Astrocyte of the cerebellum (primary cell): Measurements from ENCODE around the gene CRIP3.

ENCODE experiments used
- DNase-seq: peaks from one replicate; pipeline ENCODE4 v3.0.0-alpha.2; 2011; ENCODE audit warnings: low read depth
- H3K4me3 ChIP-seq: 2 replicates; pipeline ENCODE4 v1.5.1; 2011; ENCODE audit warnings: mild to moderate bottlenecking, low read depth, low read length, moderate library complexity
- CTCF ChIP-seq: IDR thresholded peaks from 2 replicates; pipeline ENCODE4 v1.5.1; 2012; ENCODE audit warnings: low read length, low read depth, moderate library complexity, mild to moderate bottlenecking; ENCODE audit errors: missing control alignments
- in situ Hi-C: cut with HindIII; loops from 2 replicates; pipeline ENCODE4 v1.10.0; 2017; ENCODE audit warnings: low sequenced_read_pairs

The CRIP3 gene

GRCh38 chr6:43290905-43291355, 17.7 kb downstream of the CRIP3 start:
- TF ChIP-seq CTCF, result no peak
- in situ Hi-C loops, result no loop called here
- H3K4me3 ChIP-seq, result no peak overlapping the region
- no peak for DNase-seq

GRCh38 chr6:43290339-43290904, 18.2 kb downstream of the CRIP3 start:
- H3K4me3 ChIP-seq, result no peak overlapping the region
- DNase-seq, result no peak
- no peak for TF ChIP-seq CTCF
- in situ Hi-C loops, result no loop called here

- in situ Hi-C loops, result no loop called here
- H3K4me3 ChIP-seq, result no peak overlapping the region
- no peak for DNase-seq
- no peak for TF ChIP-seq CTCF
These were observed 20.6 kb downstream of the CRIP3 start for GRCh38 chr6:43287717-43288679.

GRCh38 chr6:43286980-43287716, 21.5 kb downstream of the CRIP3 start:
- TF ChIP-seq CTCF, result peak; percentile 31

GRCh38 chr6:43286456-43286979, 22.1 kb downstream of the CRIP3 start:
- no peak overlapping the region for H3K4me3 ChIP-seq
- no peak for TF ChIP-seq CTCF
- in situ Hi-C loops, result no loop called here
- no peak for DNase-seq

More at GRCh38 chr6:43286980-43287716, 21.5 kb downstream of the CRIP3 start:
- no peak for DNase-seq
- H3K4me3 ChIP-seq, result no peak overlapping the region
- in situ Hi-C loops, result no loop called here

GRCh38 chr6:43285832-43286231, 22.8 kb downstream of the CRIP3 start:
- in situ Hi-C loops, result no loop called here

More at GRCh38 chr6:43285832-43286231, 22.8 kb downstream of the CRIP3 start:
- no peak overlapping the region for H3K4me3 ChIP-seq
- no peak for TF ChIP-seq CTCF
- no peak for DNase-seq
